HG02571 (cell line): ENCODE results near the gene YY2.
A peak's percentile ranks its signal among the peaks of the same experiment; 100 is the strongest.
"Not testable (repeated sequence)": the region's sequence is repeated elsewhere in the genome, so short reads cannot be mapped to it uniquely, and the experiment has no call there.

Source experiments
- ATAC-seq: cut with Tn5 transposase; IDR thresholded peaks from one replicate; pipeline ENCODE4 v1.9.1; 2021; ENCODE audit warnings: mild to moderate bottlenecking, moderate library complexity; ENCODE audit not compliant: unreplicated experiment

YY2 gene

GRCh38 chrX:21855937-21856415 is at the start of gene YY2:
Gene YY2 (plus strand): TSS chrX:21855987. CDS start chrX:21856485, 498 bp downstream.
- ATAC-seq: no peak

DNA sequence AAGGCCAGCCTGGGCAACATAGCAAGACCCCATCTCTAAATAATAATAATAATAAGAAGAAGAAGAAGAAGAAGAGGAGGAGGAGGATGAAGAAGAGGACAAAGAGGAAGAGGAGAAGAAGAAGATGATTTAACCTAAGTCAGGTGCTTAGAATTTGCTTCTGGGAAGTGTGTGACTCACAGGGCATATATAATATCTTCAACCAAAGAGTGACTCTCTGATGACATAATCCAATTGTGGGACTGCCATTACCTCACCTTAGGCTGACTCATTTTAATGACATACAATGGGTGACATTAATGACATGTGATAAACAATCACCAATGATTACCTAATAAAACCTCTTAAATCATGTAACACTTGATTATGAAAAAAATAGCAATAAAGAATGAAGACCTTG is 49.1 kb upstream of the YY2 start:
- no peak for ATAC-seq

GRCh38 chrX:21811832-21812231 is 44.0 kb upstream of the YY2 start:
- no peak for ATAC-seq

DNA sequence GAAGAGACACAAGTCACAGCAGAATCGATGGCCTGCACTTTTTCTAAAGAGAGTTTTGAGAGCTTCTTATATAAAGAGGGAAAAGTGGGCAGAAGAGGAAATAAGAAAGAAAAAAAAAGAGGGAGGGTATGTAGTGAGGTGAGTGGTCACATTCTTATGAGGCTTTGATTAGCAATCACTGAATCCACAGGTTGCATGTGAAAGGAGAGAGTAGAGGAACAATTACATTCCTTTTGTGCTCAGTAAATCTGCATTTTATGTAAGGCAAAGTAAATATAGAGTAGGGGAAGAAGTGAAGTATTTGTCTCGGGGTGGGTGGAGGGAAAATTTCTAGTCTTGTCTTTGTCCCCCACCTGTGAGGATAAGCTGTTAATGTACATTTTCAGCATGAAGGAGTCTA is 43.2 kb upstream of the YY2 start:
- ATAC-seq: no peak

- no peak for ATAC-seq
These were observed 42.0 kb upstream of the YY2 start for GRCh38 chrX:21813612-21814368.

- no peak for ATAC-seq
These were observed 39.7 kb upstream of the YY2 start for GRCh38 chrX:21816136-21816535.

DNA sequence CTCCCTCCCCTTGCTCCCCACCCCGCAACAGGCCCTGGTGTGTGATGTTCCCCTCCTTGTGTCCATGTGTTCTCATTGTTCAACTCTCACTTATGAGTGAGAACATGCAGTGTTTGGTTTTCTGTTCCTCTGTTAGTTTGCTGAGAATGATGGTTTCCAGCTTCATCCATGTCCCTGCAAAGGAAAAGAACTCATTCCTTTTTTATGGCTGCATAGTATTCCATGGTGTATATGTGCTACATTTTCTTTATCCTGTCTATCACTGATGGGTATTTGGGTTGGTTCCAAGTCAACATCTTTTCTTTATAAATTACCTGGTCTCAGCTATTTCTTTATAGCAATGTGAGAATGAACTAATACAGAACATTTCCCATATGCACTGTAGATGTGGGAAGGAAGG is 35.6 kb upstream of the YY2 start:
- ATAC-seq: not testable (repeated sequence)

DNA sequence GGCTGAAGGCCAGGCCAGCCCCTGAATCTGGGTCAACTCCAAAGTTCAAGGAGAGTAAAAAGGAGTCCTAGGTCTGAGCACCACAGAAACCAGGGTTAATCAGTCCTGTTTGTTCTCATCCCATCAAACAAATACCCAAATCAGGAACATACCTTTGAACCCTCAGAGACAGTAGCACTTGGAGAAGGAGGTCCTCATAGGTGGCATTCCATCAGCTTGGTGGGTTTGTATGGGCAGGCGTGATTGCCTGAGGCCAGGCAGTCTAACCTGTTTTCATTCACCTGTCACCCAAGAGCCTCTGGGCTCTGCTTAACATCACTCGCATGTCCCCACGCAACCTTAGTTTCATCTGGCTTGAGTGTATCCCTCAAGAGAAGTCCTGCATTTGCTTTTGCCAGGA is 33.9 kb upstream of the YY2 start:
- no peak for ATAC-seq

DNA sequence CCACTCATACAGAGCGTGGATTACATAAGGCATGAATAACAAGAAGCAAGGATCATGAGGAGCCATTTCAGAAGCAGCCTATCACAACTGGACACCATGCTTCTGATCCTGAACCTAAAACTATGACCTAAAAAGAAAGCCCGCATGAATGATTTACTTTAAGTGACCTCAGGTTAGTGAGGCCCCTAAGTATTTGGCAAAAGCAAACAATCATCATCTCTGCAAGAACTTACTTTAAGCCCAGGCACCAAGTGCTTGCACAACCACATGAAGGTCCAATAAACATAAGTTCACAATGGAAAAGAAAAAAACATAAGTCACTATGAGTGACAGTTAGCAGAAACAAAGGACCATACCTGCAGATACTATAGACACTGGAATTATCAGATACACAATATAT is 24.3 kb upstream of the YY2 start:
- ATAC-seq: no peak

DNA sequence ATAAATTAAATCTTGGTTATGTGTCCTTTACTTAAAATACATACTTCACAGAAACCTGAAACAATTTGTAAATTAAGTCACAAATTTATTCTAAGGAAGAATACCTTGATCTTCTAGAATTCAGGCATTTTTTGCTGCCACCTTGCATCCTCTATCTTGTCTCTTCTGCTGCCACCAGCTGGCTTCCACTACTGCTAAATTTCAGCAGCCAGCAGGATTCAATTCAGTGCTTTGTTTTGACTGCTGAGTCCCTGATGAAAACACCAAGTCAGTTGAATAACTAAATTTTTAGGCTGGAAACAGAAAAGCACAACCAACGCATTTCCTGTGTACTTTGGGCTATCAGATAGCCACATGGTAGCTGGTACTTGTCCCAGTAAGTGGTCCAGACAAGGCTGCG is 18.7 kb upstream of the YY2 start:
- no peak for ATAC-seq

- no peak for ATAC-seq
These were observed 16.9 kb upstream of the YY2 start for GRCh38 chrX:21838937-21839333.

DNA sequence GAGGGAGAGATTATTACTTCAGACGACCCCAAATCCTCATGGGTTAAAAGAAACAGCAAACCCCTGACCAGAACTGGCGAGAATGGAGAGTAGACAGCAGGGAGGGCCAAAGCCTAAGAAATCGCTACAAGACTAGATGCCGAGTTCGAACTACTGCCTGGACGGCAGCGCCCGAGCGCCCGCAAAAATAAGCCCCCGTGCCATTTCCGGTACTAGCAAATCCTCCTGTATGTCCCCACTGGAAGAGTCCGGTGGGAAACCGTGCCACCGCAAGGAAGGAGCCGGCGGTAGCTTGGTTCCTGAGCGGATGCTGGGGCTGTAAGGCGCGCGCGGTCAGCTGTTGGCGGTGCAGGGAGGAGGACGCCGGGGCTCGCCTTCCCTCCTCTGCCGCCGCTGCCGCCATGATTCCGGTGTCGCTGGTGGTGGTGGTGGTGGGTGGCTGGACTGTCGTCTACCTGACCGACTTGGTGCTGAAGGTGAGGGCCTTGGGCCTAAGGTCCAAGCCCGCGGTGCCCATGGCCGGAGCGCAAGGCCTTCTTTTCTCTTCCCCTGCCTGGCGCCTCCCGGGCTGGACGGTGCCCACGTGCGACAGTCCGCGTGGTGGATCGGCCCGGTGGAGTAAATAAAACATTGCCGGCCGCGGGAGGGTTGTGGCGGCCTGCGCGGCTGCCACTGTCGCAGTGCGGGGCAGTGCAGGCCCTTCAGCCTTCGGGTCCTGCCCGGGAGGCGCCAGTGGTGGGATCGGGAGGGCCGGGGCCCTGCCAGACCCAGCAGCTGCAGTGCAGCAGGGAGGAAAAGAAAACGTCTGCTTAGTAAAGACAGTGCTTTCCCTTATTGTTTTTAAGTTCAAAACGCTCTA is 16.2 kb upstream of the YY2 start, which contains the start of gene MBTPS2:
TSS of gene MBTPS2 (plus strand) at position 284 of the 859 bp plus-strand sequence. CDS start at position 402, 118 bp downstream.
- ATAC-seq: peak; percentile 80

GRCh38 chrX:21840193-21840545 is 15.6 kb upstream of the YY2 start:
- peak; percentile 9 for ATAC-seq

GRCh38 chrX:21843179-21843578 is 12.6 kb upstream of the YY2 start:
- no peak for ATAC-seq

DNA sequence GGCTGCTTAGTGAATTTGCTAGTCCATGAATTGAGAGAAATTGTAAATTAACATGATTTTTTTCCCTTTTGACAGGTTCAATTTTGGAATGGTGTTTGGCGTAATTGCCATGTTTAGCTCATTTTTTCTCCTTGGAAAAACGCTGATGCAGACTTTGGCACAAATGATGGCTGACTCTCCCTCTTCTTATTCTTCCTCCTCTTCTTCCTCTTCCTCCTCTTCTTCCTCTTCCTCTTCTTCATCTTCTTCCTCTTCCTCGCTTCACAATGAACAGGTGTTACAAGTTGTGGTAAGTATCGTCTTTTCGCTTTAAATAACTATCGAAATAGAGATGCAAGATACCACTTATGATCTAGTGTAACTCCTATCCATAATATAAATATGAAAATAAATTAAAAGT is 10.7 kb upstream of the YY2 start:
- no peak for ATAC-seq

GRCh38 chrX:21847342-21847741 is 8.4 kb upstream of the YY2 start:
- no peak for ATAC-seq

DNA sequence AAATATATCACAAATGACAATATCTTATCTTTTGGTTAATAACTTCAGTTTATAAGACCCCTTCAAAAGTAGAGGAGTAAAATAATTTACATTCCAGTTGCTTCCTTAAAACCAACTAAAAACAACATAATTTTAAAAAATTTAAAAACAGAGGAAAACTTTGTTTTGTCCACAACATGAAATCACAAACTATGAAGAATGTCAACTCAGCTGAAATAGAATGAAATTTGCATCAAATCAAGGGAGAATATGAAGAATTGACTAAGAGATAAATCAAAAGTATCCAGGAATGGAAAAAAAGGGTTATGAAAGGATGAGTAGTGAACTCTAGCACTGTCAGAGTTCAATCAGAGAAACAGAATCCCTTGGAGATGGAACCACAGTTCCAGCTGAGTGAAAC is 2.2 kb upstream of the YY2 start:
- ATAC-seq: no peak

DNA sequence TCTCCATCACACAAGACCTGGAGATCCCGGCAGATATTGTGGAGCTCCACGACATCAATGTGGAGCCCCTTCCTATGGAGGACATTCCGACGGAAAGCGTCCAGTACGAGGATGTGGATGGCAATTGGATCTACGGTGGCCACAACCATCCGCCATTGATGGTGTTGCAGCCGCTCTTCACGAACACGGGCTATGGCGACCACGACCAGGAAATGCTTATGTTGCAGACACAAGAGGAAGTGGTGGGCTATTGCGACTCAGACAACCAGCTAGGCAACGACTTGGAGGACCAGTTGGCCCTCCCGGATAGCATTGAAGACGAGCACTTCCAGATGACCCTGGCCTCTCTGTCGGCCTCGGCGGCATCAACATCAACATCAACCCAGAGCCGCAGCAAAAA is 717 bp downstream of the YY2 start:
- no peak for ATAC-seq

DNA sequence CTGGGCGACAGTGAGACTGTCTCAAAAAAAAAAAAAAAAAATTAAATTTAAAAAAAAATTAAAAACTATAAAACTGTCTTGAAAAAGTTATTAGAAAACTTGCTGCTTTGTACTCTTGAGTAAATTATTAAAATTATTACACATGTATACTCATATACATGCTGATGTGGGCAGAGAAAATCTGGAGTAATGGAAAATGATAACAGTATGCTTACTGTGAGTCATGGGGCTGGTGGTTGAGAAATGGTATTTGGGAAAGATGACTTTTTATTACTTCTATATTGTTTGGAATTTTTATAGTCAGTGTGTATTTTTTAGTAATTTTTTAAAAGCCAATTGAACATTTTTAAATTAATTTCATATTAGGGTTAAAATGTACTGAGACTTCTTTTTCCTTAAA is 7.5 kb downstream of the YY2 start:
- ATAC-seq: no peak

- ATAC-seq: no peak
These were observed 9.6 kb downstream of the YY2 start for GRCh38 chrX:21865436-21865835.

GRCh38 chrX:21870494-21870893 is 14.7 kb downstream of the YY2 start:
- ATAC-seq: no peak
